NOMO-1 (cell line): ENCODE measurements around the gene TMEM59.
A peak's percentile ranks its signal among the peaks of the same experiment; 100 is the strongest.

Experiments used
- DNase-seq, 2 experiments: peaks; one replicate each; lab custom pipeline; 2025; ENCODE audit not compliant: unreplicated experiment in 2 of 2; lab: John Stamatoyannopoulos, UW

Gene TMEM59

GRCh38 chr1:53992085-53992874, 60.7 kb downstream of the TMEM59 start:
- DNase-seq = no peak

GRCh38 chr1:53987880-53988279, 65.1 kb downstream of the TMEM59 start:
- peak; percentile 5 to 42 for DNase-seq

- no peak for DNase-seq
Measured at GRCh38 chr1:53986458-53986857, 66.5 kb downstream of the TMEM59 start.

GRCh38 chr1:53984726-53985125, 68.3 kb downstream of the TMEM59 start:
- DNase-seq = no peak

- no peak for DNase-seq
Measured at GRCh38 chr1:53982763-53983104, 70.3 kb downstream of the TMEM59 start.

- peak; percentile 33 to 46 for DNase-seq
Measured at GRCh38 chr1:53982034-53982762, 70.8 kb downstream of the TMEM59 start.

GRCh38 chr1:53981220-53981619, 71.8 kb downstream of the TMEM59 start:
- no peak for DNase-seq

- DNase-seq = no peak
Measured at GRCh38 chr1:53979712-53980450, 73.1 kb downstream of the TMEM59 start.
